Esophagus mucosa (tissue), 1 donor: ENCODE data around the gene MSRB3. TPM values are rescaled to one million over a fixed set of nuclear protein-coding genes. Genes with fewer than 3 reads are reported as not detected.
A peak's percentile ranks its signal among the peaks of the same experiment; 100 is the strongest.

Source experiments
- ATAC-seq: fragments of 200-7000 bp; cut with Tn5 transposase; one replicate; pipeline ENCODE4 v1.9.1; 2020
- total RNA-seq: library from RNA; stranded (reverse); gene quantifications from one replicate; pipeline ENCODE4 v1.2.4, GENCODE V29; 2023
- donor health status: DM: yes; HTN: yes; CAD: no.

The MSRB3 gene
- total RNA-seq, 1 donor from 2014 or later, result 3.6 TPM

DNA sequence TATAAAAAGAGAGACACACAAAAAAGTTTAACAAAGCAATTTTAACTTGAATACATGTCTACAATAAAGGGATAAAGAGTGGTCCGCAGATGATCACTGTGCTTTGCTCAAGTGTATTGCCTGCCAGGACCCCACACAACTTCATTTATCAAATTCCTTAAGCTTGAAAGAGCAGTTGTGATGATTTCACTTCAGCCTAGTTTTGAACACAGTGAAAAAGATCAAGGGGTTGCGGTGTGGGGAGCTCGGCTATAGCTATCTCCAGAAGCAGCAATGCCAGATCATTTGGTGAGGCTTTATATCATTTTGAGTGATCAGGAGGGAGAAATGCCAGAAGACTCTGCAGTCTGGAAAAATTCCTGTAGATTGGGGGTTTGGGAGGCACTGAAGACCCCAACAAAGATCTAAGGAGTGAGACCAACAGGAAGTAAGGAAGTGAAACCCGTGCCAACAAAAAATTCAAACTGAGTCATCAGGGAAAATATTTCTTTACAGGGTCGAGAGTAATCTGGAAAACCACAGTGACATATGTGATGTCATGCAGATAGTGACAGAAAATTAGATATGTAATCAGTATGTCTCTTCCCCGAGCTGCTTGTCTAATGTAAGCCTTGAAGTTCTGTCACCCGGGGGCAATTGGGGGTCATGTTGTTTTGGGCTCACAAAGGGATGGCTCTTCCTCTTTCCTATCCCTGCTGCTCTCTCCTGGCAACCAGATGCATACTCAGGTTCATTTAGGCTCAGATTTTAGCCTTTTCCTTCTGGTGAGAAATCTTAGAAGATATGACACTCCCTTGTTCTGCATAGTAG is 221.8 kb downstream of the MSRB3 start:
- no peak for ATAC-seq

DNA sequence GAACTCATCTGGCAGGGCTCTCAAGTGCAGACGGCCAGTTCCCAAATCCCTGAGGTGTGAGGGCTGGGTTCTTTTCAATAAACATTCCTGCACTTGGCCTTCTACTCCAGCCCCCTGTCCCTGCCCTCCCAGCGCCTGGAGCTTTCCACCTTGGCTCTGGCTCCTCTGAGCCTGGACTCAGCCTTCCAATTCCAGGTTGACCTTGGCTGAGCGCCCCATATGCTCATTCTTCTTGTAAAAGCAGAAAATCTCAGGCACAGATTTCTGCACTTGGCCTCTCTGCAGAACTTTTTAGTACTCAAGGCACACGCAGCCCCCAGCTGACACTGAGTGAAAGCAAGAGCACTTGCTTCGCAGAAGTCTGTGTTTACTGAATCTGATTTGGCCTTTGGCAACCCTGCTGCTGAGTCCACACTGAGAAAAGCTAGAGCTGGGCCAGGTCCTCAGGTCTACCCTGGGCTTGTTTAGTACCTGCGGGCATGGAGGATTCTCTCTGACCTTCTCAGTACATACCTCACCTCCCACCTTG is 222.7 kb downstream of the MSRB3 start:
- no peak for ATAC-seq

DNA sequence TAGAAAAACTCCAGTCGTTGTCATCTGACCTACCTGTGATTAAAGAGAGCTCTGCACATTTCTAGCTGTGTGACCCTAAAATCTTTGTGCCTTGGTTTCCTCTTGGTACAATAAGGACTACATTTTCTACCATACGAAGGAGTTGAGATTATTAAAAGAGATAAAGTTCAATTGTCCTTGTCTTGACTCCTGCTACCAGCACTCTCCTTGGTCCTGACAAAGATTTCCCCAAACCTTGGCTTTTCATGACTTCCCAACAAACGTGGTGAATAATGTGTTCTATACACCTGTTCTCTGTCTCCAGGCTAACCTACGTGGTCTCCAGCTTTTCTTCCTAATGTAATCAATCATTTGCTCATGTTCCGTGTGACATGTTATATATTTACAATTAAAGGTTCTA is 223.5 kb downstream of the MSRB3 start:
- no peak for ATAC-seq

DNA sequence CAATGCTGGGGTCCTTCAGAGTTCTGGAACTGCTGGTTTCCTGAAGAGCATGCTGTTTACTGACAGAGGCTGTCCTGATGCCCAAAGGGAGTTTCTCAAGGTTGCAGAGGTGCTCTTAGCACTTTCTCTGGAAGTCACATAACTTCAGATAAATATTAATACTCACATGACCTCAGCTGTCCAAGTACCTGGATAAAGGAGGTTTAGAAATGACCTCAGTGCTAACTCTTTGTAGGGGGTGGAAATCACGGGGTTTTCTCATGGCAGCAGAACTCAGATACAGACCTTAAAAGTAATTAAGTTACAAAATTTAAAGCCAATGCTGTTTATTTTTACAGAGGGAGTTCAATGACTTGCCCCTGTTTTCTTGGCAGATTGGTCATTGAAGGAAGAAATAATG is 225.9 kb downstream of the MSRB3 start:
- ATAC-seq, result no peak

DNA sequence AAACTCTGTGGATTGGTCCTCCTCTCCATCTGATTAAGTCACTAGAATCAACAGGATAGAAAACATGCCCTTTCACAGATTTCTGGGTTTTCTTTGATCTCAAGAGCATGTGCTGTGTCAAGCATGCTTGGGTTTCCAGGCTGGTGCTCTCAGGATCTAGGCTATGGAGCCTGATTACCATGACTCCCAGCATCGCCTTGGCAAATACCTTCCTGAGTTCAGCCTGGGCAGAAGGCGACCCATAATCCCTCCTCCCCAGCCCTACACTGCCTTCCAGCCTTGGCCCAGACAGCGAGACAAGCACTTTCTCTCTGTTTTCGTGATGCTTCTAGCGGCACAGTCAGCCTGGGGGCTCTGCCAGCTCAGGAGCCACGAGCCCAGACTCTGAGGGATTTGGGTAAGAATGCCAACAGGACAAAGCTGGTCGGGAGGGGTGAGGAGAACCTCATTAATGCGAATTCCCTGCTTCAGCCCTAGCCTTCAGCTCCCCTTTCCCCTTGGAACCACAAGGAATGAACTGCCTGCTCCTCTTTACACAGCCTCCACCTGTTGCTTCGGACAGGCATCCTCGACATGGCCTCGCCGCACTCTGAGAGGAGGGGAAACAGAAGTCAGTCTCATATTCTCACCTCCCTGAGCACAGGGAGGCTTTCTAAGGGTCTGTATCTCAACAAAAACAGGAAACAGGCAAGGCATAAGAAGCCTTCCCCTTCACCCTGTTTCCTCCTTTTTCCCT is 227.1 kb downstream of the MSRB3 start:
- no peak for ATAC-seq

DNA sequence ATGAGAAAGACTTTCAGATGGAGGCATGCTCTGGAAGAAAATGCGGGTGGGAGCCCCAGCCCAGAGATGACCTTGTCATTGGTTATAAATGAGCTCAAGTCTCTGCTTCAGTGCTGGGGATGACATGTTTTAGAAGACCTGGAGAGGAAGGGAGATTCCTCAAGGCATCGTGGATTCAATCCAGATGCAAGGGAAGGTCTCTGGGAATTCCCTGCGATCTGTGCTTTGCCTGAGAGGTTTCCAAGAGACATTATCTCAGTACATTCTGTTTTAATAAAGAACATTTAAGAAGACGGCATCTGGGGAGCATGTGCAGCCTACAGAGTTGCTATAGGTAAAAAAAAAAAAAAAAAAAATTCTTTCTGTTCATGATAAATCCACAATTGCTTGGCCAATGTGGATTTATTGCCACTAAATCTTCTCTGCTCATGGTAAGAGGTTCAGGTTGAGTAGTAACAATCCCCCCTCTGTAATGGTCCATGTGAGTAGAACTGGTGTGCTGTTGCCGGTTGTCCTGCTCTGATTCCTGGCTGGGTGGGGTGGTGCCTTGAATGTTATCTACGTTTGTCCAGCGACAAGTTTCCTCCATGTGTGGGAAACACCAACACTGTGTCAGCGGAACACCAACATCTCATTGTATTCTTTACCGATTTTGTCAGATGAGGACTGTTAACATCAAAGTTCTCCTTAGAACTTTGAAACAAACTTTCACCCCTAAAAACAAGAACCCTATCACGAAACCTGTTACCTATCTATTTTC is 230.0 kb downstream of the MSRB3 start:
- no peak for ATAC-seq

DNA sequence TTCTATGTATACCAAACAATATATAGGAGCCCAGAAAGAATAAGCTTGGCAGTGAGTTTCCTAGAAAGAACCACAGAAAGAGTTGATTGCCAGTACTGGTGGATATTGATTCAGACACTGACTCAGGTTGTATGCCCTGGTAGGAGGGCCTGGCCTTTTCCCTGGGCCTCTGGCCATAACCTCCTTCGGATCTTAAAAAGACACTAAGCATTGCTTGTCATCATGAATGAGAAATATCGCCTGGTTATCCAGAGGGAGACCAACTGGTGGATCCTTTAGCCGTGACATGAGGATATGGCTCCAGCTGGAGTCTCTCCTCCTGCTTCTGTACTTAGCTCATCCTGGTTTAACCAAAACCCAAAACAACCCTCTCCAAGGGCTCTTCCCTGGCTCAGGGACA is 231.5 kb downstream of the MSRB3 start:
- no peak for ATAC-seq

DNA sequence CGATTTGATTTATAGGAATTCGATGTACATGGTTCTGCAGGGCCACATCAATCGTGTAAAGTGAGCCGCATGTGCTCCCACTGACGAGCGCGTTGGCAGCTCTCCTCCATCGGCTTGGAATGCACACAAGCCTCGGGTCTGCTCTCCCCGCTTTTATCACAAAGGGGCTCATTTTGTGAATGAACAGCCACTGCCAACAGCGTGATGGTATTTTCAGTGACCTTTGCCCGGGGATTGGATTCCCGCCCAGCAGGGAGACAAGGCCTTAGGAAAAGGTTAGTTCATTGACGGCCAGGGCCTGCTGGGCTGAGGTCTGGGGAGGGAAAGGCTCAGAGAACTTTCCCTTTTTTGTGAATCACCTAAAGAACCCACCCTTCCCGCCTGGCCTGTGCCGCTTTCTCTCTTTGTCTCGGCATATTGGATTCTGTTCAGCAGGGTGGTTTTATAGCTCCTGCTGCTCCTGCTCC is 232.1 kb downstream of the MSRB3 start:
- no peak for ATAC-seq

DNA sequence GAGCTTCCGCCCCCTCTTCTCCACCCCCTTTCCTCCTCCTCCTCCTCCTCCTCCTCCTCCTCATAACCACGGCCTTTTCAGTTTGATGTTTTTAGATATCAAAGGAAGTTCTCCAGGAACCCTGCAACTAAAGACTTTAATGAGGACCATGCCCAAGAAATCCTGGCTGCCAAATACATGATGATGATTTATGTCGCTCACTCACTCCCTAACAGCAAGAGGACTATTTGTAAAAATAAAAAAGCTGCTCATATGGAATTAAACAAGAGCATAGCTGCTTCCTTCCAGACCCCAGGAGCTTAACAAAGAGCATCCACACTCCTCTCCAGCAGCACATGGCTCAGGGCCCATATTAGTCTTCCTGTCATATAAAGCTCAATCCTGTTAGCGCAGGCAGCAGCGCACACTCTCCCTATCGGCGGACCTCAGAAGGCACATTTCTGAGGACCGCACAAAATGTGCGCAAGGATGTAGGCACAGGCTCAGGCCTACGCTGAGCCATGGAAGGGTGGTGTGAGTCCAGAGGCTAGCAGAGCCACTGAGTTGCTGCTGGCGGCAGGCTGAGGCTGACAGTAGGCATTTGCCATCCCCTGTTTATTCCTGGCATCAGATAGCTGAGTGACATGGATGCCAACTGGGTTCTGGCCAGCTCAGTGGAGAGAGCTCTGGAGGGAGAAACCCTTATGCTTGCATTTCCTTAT is 232.8 kb downstream of the MSRB3 start:
- ATAC-seq, result peak; percentile 17

DNA sequence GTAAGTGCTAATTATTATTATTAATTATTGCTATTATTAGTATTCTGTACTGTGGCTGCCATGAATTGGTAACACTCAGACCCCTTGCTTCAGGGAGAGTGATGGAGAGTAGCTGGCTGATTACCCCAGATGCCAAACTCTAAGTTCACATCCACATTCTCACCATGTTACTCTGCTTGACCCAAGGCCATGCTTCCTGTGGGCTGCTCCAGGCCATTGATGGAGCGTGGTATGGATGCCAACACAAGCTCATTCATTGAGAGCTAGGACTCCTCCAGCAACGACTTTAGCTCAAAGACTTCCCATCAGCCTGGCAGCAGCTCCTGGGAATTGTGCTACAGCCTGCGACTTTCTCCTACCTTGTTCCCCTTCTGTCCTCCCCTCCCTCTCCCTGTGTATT is 233.4 kb downstream of the MSRB3 start:
- no peak for ATAC-seq

Other genes with a start within 250 kb of the MSRB3 start
- 0.20 TPM for gene WIF1, start 157.4 kb upstream of the MSRB3 start, total RNA-seq
- gene LEMD3, start 109.1 kb upstream of the MSRB3 start, total RNA-seq, result 14.1 TPM